Activated CD4-positive, alpha-beta T cell treated with anti-CD3 and anti-CD28 coated beads, Interleukin-2, amount 10 ng/mL, durations not matched to agents 24 days and 14 days (primary cell): Measurements from ENCODE around the gene ATP6AP2. TPM values are rescaled to one million over a fixed set of nuclear protein-coding genes. Genes with fewer than 3 reads are reported as not detected.
"Not testable (repeated sequence)": the region's sequence is repeated elsewhere in the genome, so short reads cannot be mapped to it uniquely, and the experiment has no call there.

Source experiments
- DNase-seq: peaks from one replicate; pipeline ENCODE4 v3.0.0; 2022
- H3K27ac Mint-ChIP-seq: one replicate; pipeline ENCODE4 v1.8.0; 2022; ENCODE audit warnings: mild to moderate bottlenecking, mixed read lengths
- H3K27me3 Mint-ChIP-seq: one replicate; pipeline ENCODE4 v1.8.0; 2022; ENCODE audit warnings: mixed read lengths
- H3K36me3 Mint-ChIP-seq: one replicate; pipeline ENCODE4 v1.8.0; 2022; ENCODE audit warnings: low read depth, mild to moderate bottlenecking, mixed read lengths
- H3K4me1 Mint-ChIP-seq: one replicate; pipeline ENCODE4 v1.8.0; 2021; ENCODE audit warnings: mixed read lengths
- H3K4me3 Mint-ChIP-seq: one replicate; pipeline ENCODE4 v1.8.0; 2022; ENCODE audit warnings: mild to moderate bottlenecking, moderate library complexity, mixed read lengths
- H3K9me3 Mint-ChIP-seq: one replicate; pipeline ENCODE4 v1.8.0; 2021; ENCODE audit warnings: mixed read lengths
- intact Hi-C: fragments of 100-400 bp; cut with micrococcal nuclease; formaldehyde crosslinking; loops from one replicate; pipeline ENCODE4 v1.15.1; 2023
- total RNA-seq: library from RNA; stranded (reverse); gene quantifications from 2 replicates; pipeline ENCODE4 v1.2.3, GENCODE V29; 2022

The ATP6AP2 gene
- total RNA-seq, 1 donor from 2014 or later = 68.7 TPM

- Mint-ChIP-seq H3K27ac (peak overlapping the region; percentile 5), H3K4me3 (peak overlapping the region; percentile 76), H3K9me3 (no peaks in the 10 kb centered on the region), H3K27me3 (no peaks in the 10 kb centered on the region), H3K36me3 (no peaks in the 10 kb centered on the region), H3K4me1 (peaks cover 26% of the 10 kb centered on the region)
- DNase-seq = no peak
- intact Hi-C loops = loop anchor here (5.0 kb wide), 1 partner anchor 154 kb away; the partner anchor contains the start of gene MED14
These were observed 2.0 kb downstream of the ATP6AP2 start for GRCh38 chrX:40582811-40583210.

- intact Hi-C loops = loop anchor here (5.0 kb wide), 1 partner anchor 45 kb away; no protein-coding TSS in a partner anchor
- not testable (repeated sequence) for H3K27me3 Mint-ChIP-seq, H3K4me3 Mint-ChIP-seq, H3K9me3 Mint-ChIP-seq, H3K27ac Mint-ChIP-seq, H3K36me3 Mint-ChIP-seq
- DNase-seq = peak; percentile 56
- peaks cover 32% of the 10 kb centered on the region for H3K4me1 Mint-ChIP-seq
These were observed 6.9 kb downstream of the ATP6AP2 start for GRCh38 chrX:40587623-40588022.

- intact Hi-C loops = loop anchor here (5.0 kb wide), 1 partner anchor 47 kb away; no protein-coding TSS in a partner anchor
- Mint-ChIP-seq H3K27ac (peak overlapping the region; percentile 42), H3K36me3 (peaks cover 22% of the 10 kb centered on the region), H3K4me3 (peak overlapping the region; percentile 43), H3K4me1 (peaks cover 22% of the 10 kb centered on the region)
- H3K27me3 Mint-ChIP-seq, H3K9me3 Mint-ChIP-seq: not testable (repeated sequence)
- DNase-seq = peak; percentile 76
These were observed 9.0 kb downstream of the ATP6AP2 start for GRCh38 chrX:40589616-40590321.

GRCh38 chrX:40603446-40603845, 22.7 kb downstream of the ATP6AP2 start:
- Mint-ChIP-seq H3K27ac (no peak overlapping the region), H3K4me3 (no peak overlapping the region), H3K9me3 (no peaks in the 10 kb centered on the region), H3K27me3 (no peaks in the 10 kb centered on the region), H3K4me1 (no peaks in the 10 kb centered on the region), H3K36me3 (peaks cover 21% of the 10 kb centered on the region)
- DNase-seq = no peak
- intact Hi-C loops = no loop called here

GRCh38 chrX:40607381-40607780, 26.6 kb downstream of the ATP6AP2 start:
- H3K27ac Mint-ChIP-seq = no peak overlapping the region
- intact Hi-C loops = no loop called here
- no peak for DNase-seq
- H3K4me3 Mint-ChIP-seq = no peak overlapping the region
- no peaks in the 10 kb centered on the region for H3K4me1 Mint-ChIP-seq
- peaks cover 3% of the 10 kb centered on the region for H3K36me3 Mint-ChIP-seq
- H3K9me3 Mint-ChIP-seq = no peaks in the 10 kb centered on the region
- no peaks in the 10 kb centered on the region for H3K27me3 Mint-ChIP-seq

- H3K36me3 Mint-ChIP-seq = no peaks in the 10 kb centered on the region
- H3K4me1 Mint-ChIP-seq = no peaks in the 10 kb centered on the region
- no peak overlapping the region for H3K4me3 Mint-ChIP-seq
- no peak for DNase-seq
- no peaks in the 10 kb centered on the region for H3K9me3 Mint-ChIP-seq
- no peaks in the 10 kb centered on the region for H3K27me3 Mint-ChIP-seq
- intact Hi-C loops = no loop called here
- H3K27ac Mint-ChIP-seq = no peak overlapping the region
These were observed 31.7 kb downstream of the ATP6AP2 start for GRCh38 chrX:40612511-40612910.

- Mint-ChIP-seq H3K27me3 (no peaks in the 10 kb centered on the region), H3K4me1 (no peaks in the 10 kb centered on the region), H3K36me3 (no peaks in the 10 kb centered on the region), H3K27ac (no peak overlapping the region), H3K4me3 (no peak overlapping the region), H3K9me3 (no peaks in the 10 kb centered on the region)
- DNase-seq = no peak
- intact Hi-C loops = no loop called here
These were observed 35.2 kb downstream of the ATP6AP2 start for GRCh38 chrX:40615976-40616375.

- no peak for DNase-seq
- no peak overlapping the region for H3K27ac Mint-ChIP-seq
- intact Hi-C loops = no loop called here
- no peaks in the 10 kb centered on the region for H3K36me3 Mint-ChIP-seq
- H3K4me3 Mint-ChIP-seq = no peak overlapping the region
- no peaks in the 10 kb centered on the region for H3K27me3 Mint-ChIP-seq
- H3K9me3 Mint-ChIP-seq = no peaks in the 10 kb centered on the region
- H3K4me1 Mint-ChIP-seq = no peaks in the 10 kb centered on the region
These were observed 36.8 kb downstream of the ATP6AP2 start for GRCh38 chrX:40617566-40617965.

GRCh38 chrX:40622479-40623138, 41.8 kb downstream of the ATP6AP2 start:
- Mint-ChIP-seq H3K27me3 (no peaks in the 10 kb centered on the region), H3K9me3 (no peaks in the 10 kb centered on the region), H3K4me1 (no peaks in the 10 kb centered on the region), H3K27ac (no peak overlapping the region), H3K36me3 (peaks cover 5% of the 10 kb centered on the region), H3K4me3 (no peak overlapping the region)
- no peak for DNase-seq
- intact Hi-C loops = no loop called here

GRCh38 chrX:40623139-40623536, 42.4 kb downstream of the ATP6AP2 start, which contains the start of gene MPC1L:
Gene MPC1L (plus strand): TSS chrX:40623428. CDS start chrX:40623566, 138 bp downstream.
- no peak within 1 kb of the TSS for H3K27ac Mint-ChIP-seq
- H3K4me3 Mint-ChIP-seq = no peak within 1 kb of the TSS
- H3K9me3 Mint-ChIP-seq = no peaks in the 10 kb centered on the region
- no peaks in the 10 kb centered on the region for H3K4me1 Mint-ChIP-seq
- no peaks in the 10 kb centered on the region for H3K27me3 Mint-ChIP-seq
- DNase-seq = no peak
- intact Hi-C loops = no loop called here
- H3K36me3 Mint-ChIP-seq = peaks cover 8% of the 10 kb centered on the region

- no peak for DNase-seq
- Mint-ChIP-seq H3K36me3 (peaks cover 10% of the 10 kb centered on the region), H3K4me1 (no peaks in the 10 kb centered on the region), H3K9me3 (no peaks in the 10 kb centered on the region), H3K27ac (no peak overlapping the region), H3K4me3 (no peak overlapping the region), H3K27me3 (no peaks in the 10 kb centered on the region)
- intact Hi-C loops = no loop called here
These were observed 42.9 kb downstream of the ATP6AP2 start for GRCh38 chrX:40623665-40624064.

- no peaks in the 10 kb centered on the region for H3K27me3 Mint-ChIP-seq
- no peak overlapping the region for H3K27ac Mint-ChIP-seq
These were observed 44.5 kb downstream of the ATP6AP2 start for GRCh38 chrX:40625294-40625693.

GRCh38 chrX:40628506-40628905, 47.7 kb downstream of the ATP6AP2 start:
- H3K4me3 Mint-ChIP-seq = no peak overlapping the region
- H3K9me3 Mint-ChIP-seq = no peaks in the 10 kb centered on the region
- intact Hi-C loops = no loop called here
- H3K27ac Mint-ChIP-seq = no peak overlapping the region
- H3K36me3 Mint-ChIP-seq = peaks cover 26% of the 10 kb centered on the region
- peaks cover 6% of the 10 kb centered on the region for H3K4me1 Mint-ChIP-seq
- H3K27me3 Mint-ChIP-seq = no peaks in the 10 kb centered on the region
- DNase-seq = no peak

More at GRCh38 chrX:40625294-40625693, 44.5 kb downstream of the ATP6AP2 start:
- DNase-seq = no peak
- H3K9me3 Mint-ChIP-seq = no peaks in the 10 kb centered on the region
- H3K4me3 Mint-ChIP-seq = no peak overlapping the region
- intact Hi-C loops = no loop called here
- H3K4me1 Mint-ChIP-seq = no peaks in the 10 kb centered on the region
- peaks cover 11% of the 10 kb centered on the region for H3K36me3 Mint-ChIP-seq

- H3K9me3 Mint-ChIP-seq = no peaks in the 10 kb centered on the region
- no peak overlapping the region for H3K4me3 Mint-ChIP-seq
- peak overlapping the region; percentile 45 for H3K27ac Mint-ChIP-seq
- no peaks in the 10 kb centered on the region for H3K27me3 Mint-ChIP-seq
- H3K36me3 Mint-ChIP-seq = peaks cover 49% of the 10 kb centered on the region
- DNase-seq = no peak
- intact Hi-C loops = no loop called here
- peaks cover 12% of the 10 kb centered on the region for H3K4me1 Mint-ChIP-seq
These were observed 51.4 kb downstream of the ATP6AP2 start for GRCh38 chrX:40632199-40632598.
